RKO (cell line): ENCODE measurements around the gene TLL2.
A peak's percentile ranks its signal among the peaks of the same experiment; 100 is the strongest.
"Not testable (repeated sequence)": the region's sequence is repeated elsewhere in the genome, so short reads cannot be mapped to it uniquely, and the experiment has no call there.

Experiments
- DNase-seq: peaks from one replicate; pipeline ENCODE4 v3.0.0-alpha.2; 2016; ENCODE audit warnings: low spot score

TLL2 gene

GRCh38 chr10:96513698-96514561, at the start of gene TLL2:
Gene TLL2, minus strand, starts transcription at chr10:96513926. Its CDS starts 241 bp downstream, at chr10:96513685.
- peak; percentile 86 for DNase-seq

- peak; percentile 34 for DNase-seq
Measured at GRCh38 chr10:96560966-96561887, 47.5 kb upstream of the TLL2 start.

GRCh38 chr10:96560489-96560888, 46.8 kb upstream of the TLL2 start:
- no peak for DNase-seq

- peak; percentile 48 for DNase-seq
Measured at GRCh38 chr10:96556003-96556402, 42.3 kb upstream of the TLL2 start.

- no peak for DNase-seq
Measured at GRCh38 chr10:96555330-96555729, 41.6 kb upstream of the TLL2 start.

- DNase-seq: no peak
Measured at GRCh38 chr10:96548589-96548988, 34.9 kb upstream of the TLL2 start.

- DNase-seq: not testable (repeated sequence)
Measured at GRCh38 chr10:96545558-96545957, 31.8 kb upstream of the TLL2 start.

GRCh38 chr10:96541921-96542320, 28.2 kb upstream of the TLL2 start:
- no peak for DNase-seq

- DNase-seq: no peak
Measured at GRCh38 chr10:96540240-96540639, 26.5 kb upstream of the TLL2 start.

GRCh38 chr10:96538683-96539082, 25.0 kb upstream of the TLL2 start:
- DNase-seq: no peak

GRCh38 chr10:96536129-96536528, 22.4 kb upstream of the TLL2 start:
- DNase-seq: no peak

GRCh38 chr10:96532523-96532922, 18.8 kb upstream of the TLL2 start:
- DNase-seq: no peak

GRCh38 chr10:96529634-96530279, 16.0 kb upstream of the TLL2 start:
- DNase-seq: no peak

GRCh38 chr10:96524741-96525140, 11.0 kb upstream of the TLL2 start:
- DNase-seq: no peak

- DNase-seq: no peak
Measured at GRCh38 chr10:96517284-96517683, 3.6 kb upstream of the TLL2 start.

GRCh38 chr10:96516337-96516736, 2.6 kb upstream of the TLL2 start:
- no peak for DNase-seq

- DNase-seq: no peak
Measured at GRCh38 chr10:96513305-96513697, 425 bp downstream of the TLL2 start.

GRCh38 chr10:96512524-96513304, 1.0 kb downstream of the TLL2 start:
- DNase-seq: no peak

GRCh38 chr10:96511044-96511945, 2.4 kb downstream of the TLL2 start:
- no peak for DNase-seq

- DNase-seq: no peak
Measured at GRCh38 chr10:96509017-96509641, 4.6 kb downstream of the TLL2 start.
